ENCODE measurements around the gene DSCAM.

DNA sequence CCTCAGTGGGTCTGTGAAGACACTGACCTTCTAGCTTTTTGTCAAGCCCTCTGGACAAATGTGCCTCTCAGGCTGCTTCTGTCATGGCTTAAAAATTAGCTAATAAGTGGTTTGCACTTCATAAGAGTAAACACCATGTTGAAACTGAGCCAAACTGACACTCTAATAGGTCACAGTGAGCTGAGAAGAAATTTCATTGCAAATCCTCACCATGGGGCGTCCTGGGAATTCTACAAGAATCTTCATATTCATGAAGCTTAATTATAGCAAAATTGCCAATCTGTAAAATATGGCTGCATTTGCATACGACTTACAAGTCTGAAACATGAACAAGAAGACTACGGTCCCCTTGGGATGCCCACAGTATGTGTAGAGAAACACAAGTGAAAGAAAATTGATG is 188.6 kb downstream of the DSCAM start:
- TF ChIP-seq, protein P1, sequence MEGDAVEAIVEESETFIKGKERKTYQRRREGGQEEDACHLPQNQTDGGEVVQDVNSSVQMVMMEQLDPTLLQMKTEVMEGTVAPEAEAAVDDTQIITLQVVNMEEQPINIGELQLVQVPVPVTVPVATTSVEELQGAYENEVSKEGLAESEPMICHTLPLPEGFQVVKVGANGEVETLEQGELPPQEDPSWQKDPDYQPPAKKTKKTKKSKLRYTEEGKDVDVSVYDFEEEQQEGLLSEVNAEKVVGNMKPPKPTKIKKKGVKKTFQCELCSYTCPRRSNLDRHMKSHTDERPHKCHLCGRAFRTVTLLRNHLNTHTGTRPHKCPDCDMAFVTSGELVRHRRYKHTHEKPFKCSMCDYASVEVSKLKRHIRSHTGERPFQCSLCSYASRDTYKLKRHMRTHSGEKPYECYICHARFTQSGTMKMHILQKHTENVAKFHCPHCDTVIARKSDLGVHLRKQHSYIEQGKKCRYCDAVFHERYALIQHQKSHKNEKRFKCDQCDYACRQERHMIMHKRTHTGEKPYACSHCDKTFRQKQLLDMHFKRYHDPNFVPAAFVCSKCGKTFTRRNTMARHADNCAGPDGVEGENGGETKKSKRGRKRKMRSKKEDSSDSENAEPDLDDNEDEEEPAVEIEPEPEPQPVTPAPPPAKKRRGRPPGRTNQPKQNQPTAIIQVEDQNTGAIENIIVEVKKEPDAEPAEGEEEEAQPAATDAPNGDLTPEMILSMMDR (IDR thresholded peaks at IDR 0.05; ENCODE audit: insufficient read depth, low read length, poor library complexity, severe bottlenecking): no peak
- TF ChIP-seq EZH2phosphoT487 (conservative IDR thresholded peaks at IDR 0.05; ENCODE audit: low read length): no peak

Measured in SU-DHL-6 (cell line).